Superior temporal gyrus (tissue), 1 donor: ENCODE results near the gene IGF2R.

Experiments used
- DNase-seq: peaks from one replicate; pipeline ENCODE4 v3.0.0-alpha.2; 2016; ENCODE audit errors: extremely low spot score

IGF2R gene

GRCh38 chr6:160042788-160043301 lies 74.0 kb downstream of the IGF2R start:
- DNase-seq, result no peak

GRCh38 chr6:160043784-160044183 lies 74.9 kb downstream of the IGF2R start:
- no peak for DNase-seq

- no peak for DNase-seq
These were observed 75.8 kb downstream of the IGF2R start for GRCh38 chr6:160044687-160045086.

- no peak for DNase-seq
These were observed 79.6 kb downstream of the IGF2R start for GRCh38 chr6:160048471-160048870.

- no peak for DNase-seq
These were observed 80.5 kb downstream of the IGF2R start for GRCh38 chr6:160049346-160049745.

- DNase-seq, result no peak
These were observed 81.1 kb downstream of the IGF2R start for GRCh38 chr6:160050022-160050421.

- DNase-seq, result no peak
These were observed 82.5 kb downstream of the IGF2R start for GRCh38 chr6:160051390-160051789.

- DNase-seq, result no peak
These were observed 85.4 kb downstream of the IGF2R start for GRCh38 chr6:160054271-160054670.

GRCh38 chr6:160054913-160055312 lies 86.0 kb downstream of the IGF2R start:
- DNase-seq, result no peak

- DNase-seq, result no peak
These were observed 86.5 kb downstream of the IGF2R start for GRCh38 chr6:160055378-160055777.

GRCh38 chr6:160055813-160056212 lies 86.9 kb downstream of the IGF2R start:
- no peak for DNase-seq

GRCh38 chr6:160057080-160057479 lies 88.2 kb downstream of the IGF2R start:
- DNase-seq, result no peak

GRCh38 chr6:160058603-160059215 lies 89.8 kb downstream of the IGF2R start:
- DNase-seq, result no peak

- DNase-seq, result no peak
These were observed 91.3 kb downstream of the IGF2R start for GRCh38 chr6:160060221-160060620.

GRCh38 chr6:160060920-160061447 lies 92.1 kb downstream of the IGF2R start:
- no peak for DNase-seq

GRCh38 chr6:160063771-160064413 lies 95.0 kb downstream of the IGF2R start:
- DNase-seq, result no peak

- no peak for DNase-seq
These were observed 96.3 kb downstream of the IGF2R start for GRCh38 chr6:160065200-160065599.

- DNase-seq, result no peak
These were observed 98.7 kb downstream of the IGF2R start for GRCh38 chr6:160067564-160067963.

- no peak for DNase-seq
These were observed 99.5 kb downstream of the IGF2R start for GRCh38 chr6:160068346-160068745.

GRCh38 chr6:160069050-160069454 lies 100.2 kb downstream of the IGF2R start:
- DNase-seq, result no peak

- no peak for DNase-seq
These were observed 100.6 kb downstream of the IGF2R start for GRCh38 chr6:160069459-160069858.

GRCh38 chr6:160070427-160070826 lies 101.5 kb downstream of the IGF2R start:
- DNase-seq, result no peak

- DNase-seq, result no peak
These were observed 101.9 kb downstream of the IGF2R start for GRCh38 chr6:160070831-160071230.
